IMR-90 (cell line): ENCODE measurements around the gene PBLD. TPM values are rescaled to one million over a fixed set of nuclear protein-coding genes. Genes with fewer than 3 reads are reported as not detected.

Experiments
- ATAC-seq: fragments of 200-7000 bp; cut with Tn5 transposase; 2 replicates; pipeline ENCODE4 v1.9.1; 2020; ENCODE audit warnings: low read depth, mild to moderate bottlenecking, moderate library complexity
- BruUV-seq: library from RNA; stranded (reverse); fragments of 400-500 nt; replicated peaks from 2 replicates; lab custom pipeline; 2021; lab: Mats Ljungman, UMichigan
- CTCF ChIA-PET: fragments of 300-600 bp; formaldehyde crosslinking; extraction: SDS; loops from one replicate; lab custom pipeline; 2021; ENCODE audit warnings: antibody characterized with exemption; lab: Yijun Ruan, JAX
- POLR2A ChIA-PET: fragments of 300-600 bp; sonication (Branson Sonifier 250); formaldehyde crosslinking; loops from one replicate; lab custom pipeline; 2022; ENCODE audit warnings: antibody characterized with exemption; ENCODE audit not compliant: unreplicated experiment; lab: Charles Lee
- DNase-seq: peaks from one replicate; pipeline ENCODE4 v3.0.0; 2013
- H2AFZ ChIP-seq: replicated peaks from 2 replicates; pipeline ENCODE3; 2013; ENCODE audit warnings: low read length, mild to moderate bottlenecking; ENCODE audit not compliant: poor library complexity
- H2AK5ac ChIP-seq: 2 replicates; pipeline ENCODE4 v1.6.1; 2013; ENCODE audit warnings: low read depth, low read length, inconsistent platforms
- H2AK9ac ChIP-seq: replicated peaks from 2 replicates; pipeline ENCODE3; 2013; ENCODE audit warnings: mild to moderate bottlenecking, low read depth, low read length, moderate library complexity; ENCODE audit not compliant: poor library complexity
- H2BK120ac ChIP-seq: 2 replicates; pipeline ENCODE4 v1.6.1; 2013; ENCODE audit warnings: low read depth, low read length, inconsistent platforms
- H2BK15ac ChIP-seq: 3 replicates; pipeline ENCODE4 v1.6.1; 2013; ENCODE audit warnings: low read depth, low read length, inconsistent platforms
- H2BK20ac ChIP-seq: 2 replicates; pipeline ENCODE4 v1.6.1; 2013; ENCODE audit warnings: low read depth, mild to moderate bottlenecking, inconsistent platforms, low read length, moderate library complexity
- H2BK5ac ChIP-seq: 2 replicates; pipeline ENCODE4 v1.6.1; 2013; ENCODE audit warnings: mild to moderate bottlenecking, low read depth, low read length, inconsistent platforms; ENCODE audit not compliant: poor library complexity, severe bottlenecking
- H3K14ac ChIP-seq: replicated peaks from 2 replicates; pipeline ENCODE4 v1.6.1; 2013; ENCODE audit warnings: low read depth, low read length, inconsistent platforms
- H3K18ac ChIP-seq: 2 replicates; pipeline ENCODE4 v1.6.1; 2013; ENCODE audit warnings: low read depth, low read length, control low read depth
- H3K23ac ChIP-seq: 2 replicates; pipeline ENCODE4 v1.6.1; 2013; ENCODE audit warnings: low read depth, low read length, inconsistent platforms
- H3K27ac ChIP-seq: 2 replicates; pipeline ENCODE4 v1.5.1; 2013; ENCODE audit warnings: mild to moderate bottlenecking, control low read depth, low read length; ENCODE audit not compliant: insufficient read depth
- H3K27me3 ChIP-seq: 2 replicates; pipeline ENCODE4 v1.6.1; 2013; ENCODE audit warnings: low read length; ENCODE audit not compliant: control insufficient read depth, insufficient read depth
- H3K36me3 ChIP-seq: 2 replicates; pipeline ENCODE4 v1.6.1; 2013; ENCODE audit warnings: low read length, mixed read lengths; ENCODE audit not compliant: control insufficient read depth, insufficient read depth
- H3K4ac ChIP-seq: 2 replicates; pipeline ENCODE4 v1.6.1; 2013; ENCODE audit warnings: low read depth, low read length, inconsistent platforms
- H3K4me1 ChIP-seq: 2 replicates; pipeline ENCODE4 v1.6.1; 2013; ENCODE audit warnings: low read length, mixed read lengths; ENCODE audit not compliant: control insufficient read depth, insufficient read depth
- H3K4me2 ChIP-seq: 2 replicates; pipeline ENCODE4 v1.6.1; 2013; ENCODE audit warnings: low read depth, mild to moderate bottlenecking, control low read depth, low read length, moderate library complexity
- H3K4me3 ChIP-seq: 2 replicates; pipeline ENCODE4 v1.5.1; 2013; ENCODE audit warnings: low read depth, mild to moderate bottlenecking, control low read depth, low read length, moderate library complexity; ENCODE audit not compliant: insufficient read depth
- H3K56ac ChIP-seq: 2 replicates; pipeline ENCODE4 v1.6.1; 2013; ENCODE audit warnings: low read length, inconsistent platforms; ENCODE audit not compliant: insufficient read depth; ENCODE audit errors: extremely low read depth
- H3K79me1 ChIP-seq, 2 experiments: 2 replicates each; pipeline ENCODE4 v1.6.1; 2013; ENCODE audit warnings: low read length in 2 of 2, inconsistent platforms in 1 of 2, low read depth in 1 of 2
- H3K9ac ChIP-seq: 2 replicates; pipeline ENCODE4 v1.6.1; 2013; ENCODE audit warnings: low read depth, low read length, control low read depth
- H3K9me1 ChIP-seq: 2 replicates; pipeline ENCODE4 v1.6.1; 2013; ENCODE audit warnings: low read length, inconsistent platforms; ENCODE audit not compliant: insufficient read depth
- H3K9me3 ChIP-seq: 2 replicates; pipeline ENCODE4 v1.6.1; 2013; ENCODE audit warnings: low read length; ENCODE audit not compliant: control insufficient read depth, insufficient read depth
- H4K20me1 ChIP-seq: 2 replicates; pipeline ENCODE4 v1.6.1; 2013; ENCODE audit warnings: low read length, inconsistent platforms; ENCODE audit not compliant: insufficient read depth
- H4K5ac ChIP-seq: 2 replicates; pipeline ENCODE4 v1.6.1; 2013; ENCODE audit warnings: mild to moderate bottlenecking, low read depth, low read length, control low read depth
- H4K8ac ChIP-seq, 2 experiments: 2 replicates each; pipeline ENCODE4 v1.6.1; 2013; ENCODE audit warnings: low read depth in 2 of 2, low read length in 2 of 2, control low read depth in 1 of 2, inconsistent platforms in 1 of 2
- H4K91ac ChIP-seq: 2 replicates; pipeline ENCODE4 v1.6.1; 2013; ENCODE audit warnings: low read depth, low read length, inconsistent platforms; ENCODE audit not compliant: insufficient read depth
- BHLHE40 ChIP-seq: fragments of 150-350 bp; IDR thresholded peaks from 2 replicates; pipeline ENCODE4 v1.6.1; 2016; ENCODE audit warnings: mild to moderate bottlenecking, low read depth, low read length
- CEBPB ChIP-seq: IDR thresholded peaks from 2 replicates; pipeline ENCODE4 v1.6.1; 2012; ENCODE audit warnings: low read depth, low read length, improper control_type of control experiment
- MAFK ChIP-seq: IDR thresholded peaks from 2 replicates; pipeline ENCODE4 v1.6.1; 2012; ENCODE audit warnings: low read depth, low read length, improper control_type of control experiment
- MAZ ChIP-seq: IDR thresholded peaks from 2 replicates; pipeline ENCODE4 v1.6.1; 2012; ENCODE audit warnings: low read depth, mild to moderate bottlenecking, low read length, improper control_type of control experiment, moderate library complexity, borderline replicate concordance
- NFE2L2 ChIP-seq: fragments of 150-350 bp; IDR thresholded peaks from 2 replicates; pipeline ENCODE4 v1.6.1; 2016; ENCODE audit warnings: low read depth, mild to moderate bottlenecking, low read length
- POLR2A ChIP-seq: IDR thresholded peaks from 2 replicates; pipeline ENCODE4 v1.6.1; 2012; ENCODE audit warnings: mild to moderate bottlenecking, low read depth, low read length
- WGBS, 2 experiments: methylation state at CpG; one replicate each; pipeline versions ENCODE4 v1.1.5 to v1.1.7; 2013; ENCODE audit warnings: missing lambda C conversion rate in 2 of 2; ENCODE audit not compliant: insufficient read length in 1 of 2; ENCODE audit errors: extremely low coverage in 2 of 2; 5-methylcytosine and 5-hydroxymethylcytosine counted together
- dilution Hi-C: fragments of 300-500 bp; cut with HindIII; formaldehyde crosslinking; loops from one replicate; pipeline ENCODE4 v1.14.3; 2018; ENCODE audit warnings: low sequenced_read_pairs; ENCODE audit not compliant: unreplicated experiment
- in situ Hi-C: fragments of 300-500 bp; cut with MboI; formaldehyde crosslinking; loops from 3 replicates; pipeline ENCODE4 v1.14.3; 2019; ENCODE audit warnings: low sequenced_read_pairs, inconsistent platforms, mixed read lengths
- intact Hi-C: fragments of 100-400 bp; cut with micrococcal nuclease; formaldehyde crosslinking; loops from 2 replicates; pipeline ENCODE4 v1.10.0; 2022
- polyA plus RNA-seq, 3 experiments: library from polyadenylated mRNA; depleted of rRNA; stranded (reverse); fragments of >200 nt; gene quantifications; 2 replicates each; pipeline ENCODE4 v1.2.3, GENCODE V29; 2012; ENCODE audit warnings: low replicate concordance in 1 of 3
- total RNA-seq: library from RNA; depleted of rRNA; stranded (reverse); fragments of >200 nt; gene quantifications from 2 replicates; pipeline ENCODE4 v1.2.3, GENCODE V29; 2012

The PBLD gene
- total and polyA plus RNA-seq, 2 of the 4 experiments (the other 2 are of a cell fraction), result 3.3 to 5.7 TPM

DNA sequence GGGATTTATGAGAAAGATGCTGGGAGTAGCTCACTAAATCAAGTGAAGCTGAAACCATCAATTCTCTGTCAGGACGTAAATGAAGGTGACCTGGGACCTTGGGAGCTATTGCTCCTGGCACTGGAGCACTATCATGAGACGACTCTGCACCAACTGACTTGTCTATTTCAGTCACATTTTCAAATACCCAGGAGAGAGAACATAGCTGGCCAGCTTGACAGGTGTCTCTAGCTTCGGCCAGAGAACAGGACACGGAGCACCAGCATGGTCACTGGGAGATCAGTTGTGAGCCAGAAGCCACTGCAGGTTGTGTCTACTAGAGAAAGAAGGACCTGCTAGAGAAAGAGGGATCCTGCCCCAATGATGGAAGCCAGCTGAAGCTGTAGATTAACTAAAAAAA lies 83.4 kb downstream of the PBLD start:
- Histone ChIP-seq H3K27ac (no peak overlapping the region), H2AK9ac (no peak overlapping the region), H4K91ac (no peak overlapping the region), H2BK20ac (no peak overlapping the region), H4K5ac (no peak overlapping the region), H3K14ac (no peak overlapping the region), H3K9me3 (no peaks in the 10 kb centered on the region), H3K27me3 (peaks cover 34% of the 10 kb centered on the region), H3K36me3 (no peaks in the 10 kb centered on the region), H3K4me3 (no peak overlapping the region), H2AFZ (no peak overlapping the region), H2BK15ac (no peak overlapping the region), H3K79me1 (no peaks in the 10 kb centered on the region), H2AK5ac (no peak overlapping the region), H2BK5ac (no peak overlapping the region), H4K20me1 (no peaks in the 10 kb centered on the region), H3K4ac (no peak overlapping the region), H2BK120ac (no peak overlapping the region), H3K23ac (no peak overlapping the region), H3K18ac (no peak overlapping the region), H3K4me1 (no peaks in the 10 kb centered on the region; the same call in 1 of the 2 replicates), H3K4me2 (no peak overlapping the region), H3K9me1 (no peaks in the 10 kb centered on the region), H4K8ac (no peak overlapping the region), H3K9ac (no peak overlapping the region), H3K56ac (no peak overlapping the region)
- dilution Hi-C loops (no loop called here), in situ Hi-C loops (no loop called here), intact Hi-C loops (no loop called here)
- ATAC-seq, result no peak
- WGBS, 2 experiments, result 75% methylated on average over 3 of the region's 4 CpGs; no CpG with 5 or more reads in 1 of the 2 experiments
- no peak for DNase-seq
- BruUV-seq, result no TSS peak
- ChIA-PET POLR2A (no interaction called here), CTCF (interaction anchor here (0.7 to 1.3 kb wide), 2 partner anchors 10 to 142 kb away, joined by 3 to 5 read pairs; no protein-coding TSS in a partner anchor)
- no peak for TF ChIP-seq MAFK
- TF ChIP-seq MAZ, result no peak
- no peak for TF ChIP-seq POLR2A
- TF ChIP-seq CEBPB, result no peak
- no peak for TF ChIP-seq BHLHE40
- TF ChIP-seq NFE2L2, result no peak
